ENCODE data around the gene PUS3. TPM values are rescaled to one million over a fixed set of nuclear protein-coding genes. Genes with fewer than 3 reads are reported as not detected.

Gene PUS3
- total RNA-seq, 1 donor from 2014 or later, result 14.6 TPM

DNA sequence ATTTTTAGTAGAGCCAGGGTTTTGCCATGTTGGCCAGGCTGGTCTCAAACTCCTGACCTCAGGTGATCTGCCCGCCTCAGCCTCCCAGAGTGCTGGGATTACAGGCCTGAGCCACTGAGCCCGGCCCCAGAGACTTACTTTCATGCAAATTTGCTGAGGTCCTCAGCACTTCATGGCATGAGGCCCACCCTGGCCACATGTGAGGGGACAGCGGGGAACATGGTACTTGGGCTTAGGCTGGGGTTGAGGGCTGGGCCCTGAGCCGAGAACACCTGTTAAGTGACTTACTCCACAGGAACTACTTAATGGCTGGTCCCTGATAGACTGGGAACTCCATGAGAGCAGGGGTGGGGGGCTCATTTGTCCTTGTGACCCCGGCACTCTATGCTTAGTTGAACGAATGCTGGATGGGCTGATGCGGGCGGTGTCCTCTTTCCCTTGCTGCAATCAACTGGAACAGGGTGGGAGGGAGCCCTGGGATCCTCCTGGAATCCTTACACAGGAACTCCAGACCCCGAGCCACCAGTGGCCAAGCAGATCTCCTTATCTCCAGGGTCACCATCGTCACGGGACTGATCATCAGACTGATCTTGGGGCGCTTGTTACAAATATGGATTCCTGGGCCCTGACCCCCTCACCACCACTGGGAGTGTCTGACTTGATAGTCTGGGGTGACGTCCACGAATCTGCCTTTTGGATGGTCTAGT is 43.9 kb upstream of the PUS3 start:
- DNase-seq (ENCODE audit: extremely low spot score, unreplicated experiment), result peak; percentile 64

DNA sequence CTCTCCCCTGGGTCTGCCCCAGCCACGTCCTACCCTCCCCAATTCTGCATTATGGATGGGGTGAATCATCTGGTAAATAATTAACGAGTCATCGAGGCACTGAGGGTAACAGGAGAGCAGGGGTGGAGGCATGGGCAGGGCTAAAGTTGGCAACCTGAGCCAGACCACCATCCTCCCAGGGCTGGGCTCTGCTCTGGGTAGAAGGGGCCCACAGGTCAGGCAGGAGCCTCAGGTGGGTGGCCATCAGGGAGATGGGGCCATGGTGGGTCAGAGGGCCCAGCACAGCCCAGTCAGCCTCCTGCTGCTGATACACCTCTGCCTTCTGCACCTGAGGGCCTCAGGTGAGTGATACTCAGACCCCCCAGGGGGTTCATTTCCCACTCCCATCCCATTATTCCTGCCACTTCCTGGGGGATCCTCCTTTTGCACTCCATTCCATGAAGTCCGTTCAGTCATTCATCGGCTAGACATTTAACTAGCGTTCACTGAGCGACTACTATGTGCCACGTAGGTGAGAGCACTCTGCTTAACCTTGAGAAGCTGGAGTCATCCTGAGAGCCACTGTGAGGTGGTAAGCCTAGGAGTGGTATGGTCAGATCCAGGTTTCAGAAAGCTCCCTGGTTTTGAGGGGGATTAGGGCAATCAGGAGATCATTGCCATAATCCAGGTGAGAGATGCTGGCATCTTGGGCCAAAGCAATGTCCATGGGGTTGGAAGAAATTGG is 43.0 kb upstream of the PUS3 start, which contains the start of gene VSIG10L2:
Gene VSIG10L2, plus strand, starts transcription at position 248 of the 724 bp plus-strand sequence. Its CDS starts 12 bp downstream, at position 260.
- no peak within 1 kb of the TSS for H3K27ac Mint-ChIP-seq (ENCODE audit: unreplicated experiment)
- H3K4me1 Mint-ChIP-seq (ENCODE audit: unreplicated experiment), result peaks cover 4% of the 10 kb centered on the region
- H3K9me3 Mint-ChIP-seq (ENCODE audit: unreplicated experiment), result no peaks in the 10 kb centered on the region
- TF ChIP-seq, protein P1, sequence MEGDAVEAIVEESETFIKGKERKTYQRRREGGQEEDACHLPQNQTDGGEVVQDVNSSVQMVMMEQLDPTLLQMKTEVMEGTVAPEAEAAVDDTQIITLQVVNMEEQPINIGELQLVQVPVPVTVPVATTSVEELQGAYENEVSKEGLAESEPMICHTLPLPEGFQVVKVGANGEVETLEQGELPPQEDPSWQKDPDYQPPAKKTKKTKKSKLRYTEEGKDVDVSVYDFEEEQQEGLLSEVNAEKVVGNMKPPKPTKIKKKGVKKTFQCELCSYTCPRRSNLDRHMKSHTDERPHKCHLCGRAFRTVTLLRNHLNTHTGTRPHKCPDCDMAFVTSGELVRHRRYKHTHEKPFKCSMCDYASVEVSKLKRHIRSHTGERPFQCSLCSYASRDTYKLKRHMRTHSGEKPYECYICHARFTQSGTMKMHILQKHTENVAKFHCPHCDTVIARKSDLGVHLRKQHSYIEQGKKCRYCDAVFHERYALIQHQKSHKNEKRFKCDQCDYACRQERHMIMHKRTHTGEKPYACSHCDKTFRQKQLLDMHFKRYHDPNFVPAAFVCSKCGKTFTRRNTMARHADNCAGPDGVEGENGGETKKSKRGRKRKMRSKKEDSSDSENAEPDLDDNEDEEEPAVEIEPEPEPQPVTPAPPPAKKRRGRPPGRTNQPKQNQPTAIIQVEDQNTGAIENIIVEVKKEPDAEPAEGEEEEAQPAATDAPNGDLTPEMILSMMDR (IDR thresholded peaks at IDR 0.05), result no peak
- H3K36me3 Mint-ChIP-seq (ENCODE audit: unreplicated experiment), result no peaks in the 10 kb centered on the region
- H3K4me3 Mint-ChIP-seq (ENCODE audit: unreplicated experiment), result no peak within 1 kb of the TSS
- H3K27me3 Mint-ChIP-seq (ENCODE audit: unreplicated experiment), result peaks cover 15% of the 10 kb centered on the region
- peak; percentile 54 for DNase-seq (ENCODE audit: extremely low spot score, unreplicated experiment)

More for the DNA sequence above, 43.9 kb upstream of the PUS3 start:
- peaks cover 4% of the 10 kb centered on the region for H3K4me1 Mint-ChIP-seq (ENCODE audit: unreplicated experiment)
- no peaks in the 10 kb centered on the region for H3K36me3 Mint-ChIP-seq (ENCODE audit: unreplicated experiment)
- no peak overlapping the region for H3K4me3 Mint-ChIP-seq (ENCODE audit: unreplicated experiment)
- TF ChIP-seq, protein P1 (IDR thresholded peaks at IDR 0.05), result no peak
- no peak overlapping the region for H3K27ac Mint-ChIP-seq (ENCODE audit: unreplicated experiment)
- no peaks in the 10 kb centered on the region for H3K9me3 Mint-ChIP-seq (ENCODE audit: unreplicated experiment)
- peaks cover 20% of the 10 kb centered on the region for H3K27me3 Mint-ChIP-seq (ENCODE audit: unreplicated experiment)

DNA sequence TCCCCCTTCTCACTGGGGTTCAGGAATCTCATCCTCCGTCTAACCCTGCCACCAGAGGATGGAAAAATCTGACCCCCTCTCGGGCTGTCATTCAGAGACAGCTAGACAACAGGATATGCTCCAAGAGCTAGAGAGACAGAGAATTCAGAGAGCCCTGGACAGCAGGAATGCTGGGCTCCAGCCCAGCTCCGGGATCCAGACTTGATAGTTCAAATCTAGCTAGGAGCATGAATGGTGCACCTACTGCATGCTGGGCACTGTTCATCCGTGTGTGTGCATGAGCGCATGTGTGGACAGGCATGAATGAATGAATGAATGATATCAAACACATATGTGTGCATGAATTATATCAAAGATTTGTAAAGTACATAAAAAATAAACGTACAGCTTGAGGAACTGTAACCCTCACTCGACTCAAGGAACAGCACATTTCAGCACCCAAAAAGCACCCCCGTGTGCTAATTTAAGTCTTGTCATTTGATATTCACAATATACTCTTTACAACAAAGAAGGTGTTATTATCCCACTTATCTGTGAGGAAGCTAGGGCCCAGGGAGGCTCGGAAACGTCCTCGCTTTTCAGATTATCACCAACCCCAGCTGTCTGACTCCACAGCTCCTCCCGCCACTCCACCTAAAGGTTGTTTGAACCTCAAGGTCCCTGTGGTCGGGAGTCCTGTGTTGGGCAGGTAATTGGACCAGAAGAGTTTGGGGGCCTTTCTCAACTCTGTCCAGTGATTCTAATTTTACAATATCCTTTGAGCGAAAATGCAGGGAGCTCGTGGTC is 42.2 kb upstream of the PUS3 start:
- Mint-ChIP-seq H3K9me3 (ENCODE audit: unreplicated experiment) (no peaks in the 10 kb centered on the region), H3K4me1 (ENCODE audit: unreplicated experiment) (peaks cover 4% of the 10 kb centered on the region), H3K27ac (ENCODE audit: unreplicated experiment) (no peak overlapping the region), H3K4me3 (ENCODE audit: unreplicated experiment) (no peak overlapping the region), H3K27me3 (ENCODE audit: unreplicated experiment) (peaks cover 15% of the 10 kb centered on the region), H3K36me3 (ENCODE audit: unreplicated experiment) (no peaks in the 10 kb centered on the region)
- DNase-seq (ENCODE audit: extremely low spot score, unreplicated experiment), result peak; percentile 54
- TF ChIP-seq, protein P1 (IDR thresholded peaks at IDR 0.05), result no peak

DNA sequence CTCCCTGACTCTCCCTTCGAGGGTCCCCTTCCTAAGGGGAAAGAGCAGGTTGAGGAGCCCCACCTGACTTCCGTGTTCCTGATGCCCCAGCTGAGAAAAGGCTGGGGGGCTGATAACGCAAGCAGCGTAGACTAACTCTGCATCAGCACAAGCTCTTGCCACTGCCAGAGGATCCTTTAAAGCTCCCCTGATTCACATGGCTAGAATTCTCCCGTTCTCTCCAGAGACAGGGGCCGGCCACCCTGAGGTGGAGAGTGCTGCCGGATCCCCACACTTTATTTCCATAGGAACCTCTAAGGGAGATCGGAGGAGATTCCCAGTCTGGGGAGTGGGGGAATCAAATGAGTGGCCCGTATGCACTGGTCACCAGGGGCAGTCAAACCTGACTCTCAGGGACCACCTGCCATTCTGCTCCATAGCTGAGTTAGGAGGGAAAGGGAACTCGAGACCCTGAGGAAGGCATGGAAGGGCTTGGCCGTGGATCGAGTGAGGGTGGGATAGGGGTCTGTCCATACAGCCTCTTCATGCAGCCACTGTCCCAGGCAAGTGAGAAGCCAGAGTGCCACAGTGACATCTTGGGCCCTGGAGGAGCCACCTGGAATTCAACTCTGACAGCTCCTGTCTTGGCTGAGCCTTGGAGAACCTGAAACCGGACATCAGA is 41.5 kb upstream of the PUS3 start:
- TF ChIP-seq, protein P1 (IDR thresholded peaks at IDR 0.05), result no peak
- no peak overlapping the region for H3K4me3 Mint-ChIP-seq (ENCODE audit: unreplicated experiment)
- H3K9me3 Mint-ChIP-seq (ENCODE audit: unreplicated experiment), result no peaks in the 10 kb centered on the region
- H3K4me1 Mint-ChIP-seq (ENCODE audit: unreplicated experiment), result peaks cover 4% of the 10 kb centered on the region
- DNase-seq (ENCODE audit: extremely low spot score, unreplicated experiment), result peak; percentile 62
- no peaks in the 10 kb centered on the region for H3K36me3 Mint-ChIP-seq (ENCODE audit: unreplicated experiment)
- H3K27me3 Mint-ChIP-seq (ENCODE audit: unreplicated experiment), result peaks cover 15% of the 10 kb centered on the region
- no peak overlapping the region for H3K27ac Mint-ChIP-seq (ENCODE audit: unreplicated experiment)
